Heart left ventricle (tissue), 16 donors: ENCODE data around the gene FOXP1. TPM values are rescaled to one million over a fixed set of nuclear protein-coding genes. Genes with fewer than 3 reads are reported as not detected.

Experiments
- ATAC-seq, 4 donors: fragments of 200-7000 bp; cut with Tn5 transposase; one replicate each; pipeline ENCODE4 v1.9.1; 2020 to 2022; ENCODE audit warnings: moderate library complexity in 4 of 4, mild to moderate bottlenecking in 3 of 4, moderate number of reproducible peaks in 1 of 4
- DNase-seq, 5 donors: peaks; one replicate each; pipeline ENCODE4 v3.0.0-alpha.2; 2020
- H3K27ac ChIP-seq, 12 donors: fragments of 200-600 bp; sonication (generic) in 4 of 12; one replicate each; pipeline versions ENCODE4 v1.5.0 to v1.8.0; 2016 to 2022; ENCODE audit warnings: mild to moderate bottlenecking in 2 of 12
- H3K27me3 ChIP-seq, 9 donors: fragments of 200-600 bp; sonication (generic) in 2 of 9; one replicate each; pipeline versions ENCODE4 v1.5.1 to v1.8.0; 2016 to 2022; ENCODE audit warnings: mild to moderate bottlenecking in 3 of 9
- H3K36me3 ChIP-seq, 9 donors: fragments of 200-600 bp; sonication (generic) in 2 of 9; one replicate each; pipeline versions ENCODE4 v1.5.0 to v1.8.0; 2018 to 2022; ENCODE audit warnings: mild to moderate bottlenecking in 2 of 9
- H3K4me1 ChIP-seq, 12 donors: fragments of 200-600 bp; sonication (generic) in 4 of 12; one replicate each; pipeline versions ENCODE4 v1.5.0 to v1.8.0; 2016 to 2022; ENCODE audit warnings: mild to moderate bottlenecking in 3 of 12
- H3K4me3 ChIP-seq, 12 donors: fragments of 200-600 bp; sonication (generic) in 4 of 12; one replicate each; pipeline versions ENCODE4 v1.5.0 to v1.8.0; 2017 to 2022; ENCODE audit warnings: mild to moderate bottlenecking in 9 of 12, moderate library complexity in 4 of 12
- H3K9me3 ChIP-seq, 12 donors: fragments of 200-600 bp; sonication (generic) in 4 of 12; one replicate each; pipeline versions ENCODE4 v1.5.0 to v1.8.0; 2016 to 2022; ENCODE audit warnings: mild to moderate bottlenecking in 1 of 12
- CTCF ChIP-seq, 12 donors: fragments of 200-600 bp; sonication (generic) in 4 of 12; IDR thresholded peaks; one replicate each; pipeline versions ENCODE4 v1.5.0 to v1.8.0; 2018 to 2022; ENCODE audit warnings: antibody characterized with exemption in 12 of 12, mild to moderate bottlenecking in 5 of 12
- POLR2A ChIP-seq, 2 donors: fragments of 450-650 bp; IDR thresholded peaks; one replicate each; pipeline ENCODE4 v1.6.1; 2017; ENCODE audit warnings: antibody characterized with exemption in 2 of 2, mild to moderate bottlenecking in 2 of 2, moderate library complexity in 2 of 2
- WGBS, 4 donors: extraction: QIAGEN DNeasy Blood & Tissue Kit in 2 of 4; methylation state at CpG; one replicate each; pipeline versions ENCODE4 v1.1.5 to v1.1.7; 2013 to 2018; 5-methylcytosine and 5-hydroxymethylcytosine counted together
- intact Hi-C, 10 donors: fragments of 100-400 bp; cut with DNase I; formaldehyde crosslinking; loops; one replicate each; pipeline versions ENCODE4 v1.11.1 to v1.14.2; 2022
- polyA plus RNA-seq, 2 donors: library from polyadenylated mRNA; stranded (reverse); fragments of 200-250 nt; gene quantifications; one replicate each; pipeline ENCODE4 v1.2.3, GENCODE V29; 2013
- total RNA-seq, 9 donors: library from RNA; depleted of rRNA in 2 of 9; stranded (reverse); fragments of >200 nt in 2 of 9; fragmentation: NEBNext Ultra II Directional in 3 of 9; extraction: Animal tissue kit (Norgen Biotek cat#: 25700) in 3 of 9; gene quantifications; one replicate each; pipeline versions ENCODE4 v1.1.0 to v1.2.4, GENCODE V29; 2016 to 2023
- donor health status: ischemic (EF 13 %, LVEDD 7.1; RV severe dilation, severe dysfunction).
- donor health status: healthy with polysubstance abuse.
- donor health status: DM: no; HTN: yes; CAD: no.
- donor health status: DM: no; HTN: no; CAD: no.
- donor health status: ischemic (EF 25% LVEDD 6.9; RV normal size, moderate dysfunction).
- donor health status: ischemic (EF 25% LVEDD 5.7; RV mildly dilated, moderate dysfunction).
- donor health status: healthy.
- donor health status: DM: yes; HTN: yes; CAD: no.
- donor health status: ischemic (EF 35%, LVEDD 5.7; RV mildly dilated, moderate dysfunction).
- donor health status: nonischemic (EF 11% LVEDD 7.7; RV severe dilation, severe dysfunction).
- donor health status: DM: yes; HTN: yes; CAD: no.
- donor health status: PGD.
- donor health status: ischemic (EF 29% LVEDD 5.4; RV normal size, mild dysfunction).
- donor health status: nonischemic (EF 23%, LVEDD 6.1; RV moderate dilation, normal function).

Gene FOXP1
- total and polyA plus RNA-seq, 11 donors, result 14.9 to 67.8 (median 41.1) TPM

- Histone ChIP-seq H3K9me3 (no peaks in the 10 kb centered on the region), H3K27ac (peak overlapping the region in 1 of 12 donors; percentile 39), H3K36me3 (peaks cover 0 to 90% (median 66%) of the 10 kb centered on the region in 9 donors), H3K4me3 (no peak overlapping the region), H3K4me1 (peaks cover 0 to 66% (median 30%) of the 10 kb centered on the region in 12 donors), H3K27me3 (no peaks in the 10 kb centered on the region)
- intact Hi-C loops, result no loop called here
- no peak for DNase-seq
- TF ChIP-seq POLR2A (IDR thresholded peaks at IDR 0.05) (no peak), CTCF (IDR thresholded peaks at IDR 0.05) (no peak)
- ATAC-seq, result no peak
- WGBS, 4 donors, result 65 to 78% (median 72%) methylated on average over 7 of the region's 7 CpGs
Observed at GRCh38 chr3:71037775-71038174, 545.8 kb downstream of the FOXP1 start.

- Histone ChIP-seq H3K9me3 (no peaks in the 10 kb centered on the region), H3K4me3 (no peak overlapping the region), H3K36me3 (peaks cover 0 to 71% (median 49%) of the 10 kb centered on the region in 9 donors), H3K27me3 (no peaks in the 10 kb centered on the region), H3K4me1 (peaks cover 9 to 77% (median 49%) of the 10 kb centered on the region in 12 donors), H3K27ac (peak overlapping the region in 2 of 12 donors; percentile 42 to 69)
- TF ChIP-seq POLR2A (IDR thresholded peaks at IDR 0.05) (no peak), CTCF (IDR thresholded peaks at IDR 0.05) (no peak)
- ATAC-seq (peak in 3 of 4 donors; percentile 13 to 28 (median 19)), DNase-seq (no peak)
- intact Hi-C loops, result no loop called here
- WGBS, 4 donors, result 49 to 73% (median 62%) methylated on average over 5 of the region's 5 CpGs
Observed at GRCh38 chr3:71035886-71036285, 547.6 kb downstream of the FOXP1 start.

- Histone ChIP-seq H3K9me3 (no peaks in the 10 kb centered on the region), H3K4me1 (peaks cover 9 to 80% (median 53%) of the 10 kb centered on the region in 12 donors), H3K36me3 (peaks cover 0 to 70% (median 44%) of the 10 kb centered on the region in 9 donors), H3K4me3 (no peak overlapping the region), H3K27me3 (no peaks in the 10 kb centered on the region), H3K27ac (peak overlapping the region in 2 of 12 donors; percentile 42 to 69)
- DNase-seq (no peak), ATAC-seq (no peak)
- intact Hi-C loops, result no loop called here
- no peak for TF ChIP-seq POLR2A (IDR thresholded peaks at IDR 0.05)
- no peak for TF ChIP-seq CTCF (IDR thresholded peaks at IDR 0.05)
- WGBS, 4 donors, result 79 to 84% (median 80%) methylated on average over 5 of the region's 5 CpGs
Observed at GRCh38 chr3:71035314-71035713, 548.2 kb downstream of the FOXP1 start.

- intact Hi-C loops, result loop anchor here in 1 of 10 donors (5.0 kb wide), 1 partner anchor 34 kb away; no protein-coding TSS in a partner anchor
- Histone ChIP-seq H3K27me3 (no peaks in the 10 kb centered on the region), H3K4me3 (no peak overlapping the region), H3K9me3 (no peaks in the 10 kb centered on the region), H3K27ac (peak overlapping the region in 1 of 12 donors; percentile 69), H3K4me1 (peaks cover 9 to 77% (median 50%) of the 10 kb centered on the region in 12 donors), H3K36me3 (peaks cover 0 to 68% (median 36%) of the 10 kb centered on the region in 9 donors)
- ATAC-seq (no peak), DNase-seq (no peak)
- WGBS, 4 donors, result 90 to 94% (median 92%) methylated on average over 9 of the region's 9 CpGs
- TF ChIP-seq POLR2A (IDR thresholded peaks at IDR 0.05), result no peak
- no peak for TF ChIP-seq CTCF (IDR thresholded peaks at IDR 0.05)
Observed at GRCh38 chr3:71033681-71034220, 549.8 kb downstream of the FOXP1 start.
